GM23248 (cell line): ENCODE data around the gene ANKRD37. TPM values are rescaled to one million over a fixed set of nuclear protein-coding genes. Genes with fewer than 3 reads are reported as not detected.

ENCODE experiments used
- DNase-seq: peaks from one replicate; pipeline ENCODE4 v3.0.0-alpha.2; 2015
- H2AFZ ChIP-seq: fragments of 200-600 bp; sonication (generic); 2 replicates; pipeline ENCODE4 v1.6.1; 2016; ENCODE audit warnings: antibody characterized with exemption
- H3F3A ChIP-seq: fragments of 200-600 bp; sonication (generic); 2 replicates; pipeline ENCODE4 v1.6.1; 2016; ENCODE audit warnings: mild to moderate bottlenecking, antibody characterized with exemption, mixed run types; ENCODE audit not compliant: insufficient read depth
- H3K27ac ChIP-seq: fragments of 200-600 bp; sonication (generic); 2 replicates; pipeline ENCODE4 v1.5.1; 2016; ENCODE audit warnings: mild to moderate bottlenecking
- H3K27me3 ChIP-seq: fragments of 200-600 bp; sonication (generic); replicated peaks from 2 replicates; pipeline ENCODE4 v1.6.1; 2016; ENCODE audit warnings: mild to moderate bottlenecking; ENCODE audit not compliant: insufficient read depth
- H3K36me3 ChIP-seq: fragments of 200-600 bp; sonication (generic); 2 replicates; pipeline ENCODE4 v1.6.1; 2016; ENCODE audit warnings: low read depth, mild to moderate bottlenecking
- H3K4me1 ChIP-seq: fragments of 200-600 bp; sonication (generic); 2 replicates; pipeline ENCODE4 v1.6.1; 2016; ENCODE audit warnings: mild to moderate bottlenecking; ENCODE audit not compliant: insufficient read depth
- H3K4me2 ChIP-seq: fragments of 200-600 bp; sonication (generic); one replicate; pipeline ENCODE4 v1.6.1; 2016; ENCODE audit warnings: mild to moderate bottlenecking; ENCODE audit not compliant: unreplicated experiment
- H3K4me3 ChIP-seq: fragments of 200-600 bp; sonication (generic); 2 replicates; pipeline ENCODE4 v1.5.1; 2016; ENCODE audit warnings: mild to moderate bottlenecking
- H3K79me2 ChIP-seq: fragments of 200-600 bp; sonication (generic); 2 replicates; pipeline ENCODE4 v1.6.1; 2016; ENCODE audit warnings: mild to moderate bottlenecking; ENCODE audit not compliant: insufficient read depth
- H3K9ac ChIP-seq: fragments of 200-600 bp; sonication (generic); 2 replicates; pipeline ENCODE4 v1.6.1; 2016; ENCODE audit warnings: mild to moderate bottlenecking
- H3K9me2 ChIP-seq: fragments of 200-600 bp; sonication (generic); 2 replicates; pipeline ENCODE4 v1.6.1; 2016; ENCODE audit warnings: mixed run types, mild to moderate bottlenecking, moderate library complexity; ENCODE audit not compliant: insufficient read depth
- H3K9me3 ChIP-seq: fragments of 200-600 bp; sonication (generic); one replicate; pipeline ENCODE4 v1.6.1; 2017; ENCODE audit warnings: low read depth
- H4K20me1 ChIP-seq: fragments of 200-600 bp; sonication (generic); 2 replicates; pipeline ENCODE4 v1.6.0; 2016; ENCODE audit not compliant: insufficient read depth
- EZH2 ChIP-seq: fragments of 200-600 bp; sonication (generic); IDR thresholded peaks from 2 replicates; pipeline ENCODE4 v1.6.1; 2018; ENCODE audit warnings: antibody characterized with exemption, mild to moderate bottlenecking; ENCODE audit not compliant: insufficient read depth, poor library complexity, severe bottlenecking
- EZH2phosphoT487 ChIP-seq: fragments of 200-600 bp; sonication (generic); IDR thresholded peaks from 2 replicates; pipeline ENCODE4 v1.6.1; 2018; ENCODE audit warnings: antibody characterized with exemption, moderate library complexity, mild to moderate bottlenecking, low read depth; ENCODE audit not compliant: insufficient read depth
- WGBS, 2 experiments: methylation state at CpG; one replicate each; pipeline ENCODE4 v1.1.6; 2015 to 2017; ENCODE audit warnings: low lambda C conversion rate in 2 of 2, low coverage in 1 of 2; ENCODE audit errors: missing lambda C conversion rate in 2 of 2; 5-methylcytosine and 5-hydroxymethylcytosine counted together
- in situ Hi-C: fragments of 300-500 bp; cut with MboI; formaldehyde crosslinking; loops from 2 replicates; pipeline ENCODE4 v1.15.0; 2020
- polyA plus RNA-seq: library from polyadenylated mRNA; unstranded; fragments of >200 nt; fragmentation: Nextera tagmentation; extraction: Ambion mirVana; gene quantifications from 2 replicates; pipeline ENCODE4 v1.2.1, GENCODE V29; 2016
- total RNA-seq: library from RNA; depleted of rRNA; stranded (reverse); fragments of >200 nt; shearing (Covaris generic); gene quantifications from 2 replicates; pipeline ENCODE4 v1.2.3, GENCODE V29; 2014

ANKRD37 gene
- total and polyA plus RNA-seq, 2 experiments from 2014 or later, result 11.1 to 17.6 TPM

GRCh38 chr4:185384061-185384460, 12.6 kb upstream of the ANKRD37 start:
- Histone ChIP-seq H3F3A (peaks cover 19% of the 10 kb centered on the region; the same call in 1 of the 2 replicates), H3K9me2 (no peaks in the 10 kb centered on the region), H3K27me3 (no peaks in the 10 kb centered on the region), H4K20me1 (no peaks in the 10 kb centered on the region), H3K4me3 (no peak overlapping the region), H3K4me1 (peaks cover 12% of the 10 kb centered on the region; the same call in 1 of the 2 replicates), H3K27ac (no peak overlapping the region), H3K4me2 (no peak overlapping the region), H3K36me3 (0 out of 2 replicates have a peak, but pooled peaks cover under 1% of the 10 kb centered on the region), H3K9me3 (no peaks in the 10 kb centered on the region), H3K79me2 (no peaks in the 10 kb centered on the region), H3K9ac (no peak overlapping the region), H2AFZ (no peak overlapping the region)
- 73 to 78% methylated on average over 2 of the region's 2 CpGs for WGBS, 2 experiments
- TF ChIP-seq EZH2 (no peak), EZH2phosphoT487 (no peak)
- in situ Hi-C loops, result no loop called here
- no peak for DNase-seq

- H3K79me2 ChIP-seq, result no peaks in the 10 kb centered on the region
- H3K9ac ChIP-seq, result no peak overlapping the region
- H2AFZ ChIP-seq, result no peak overlapping the region
Measured at GRCh38 chr4:185384930-185385331, 11.7 kb upstream of the ANKRD37 start.

GRCh38 chr4:185387957-185388356, 8.7 kb upstream of the ANKRD37 start:
- TF ChIP-seq EZH2phosphoT487 (no peak), EZH2 (no peak)
- H3F3A ChIP-seq, result no peaks in the 10 kb centered on the region; the same call in 1 of the 2 replicates
- no peaks in the 10 kb centered on the region for H3K27me3 ChIP-seq
- H3K9me2 ChIP-seq, result no peaks in the 10 kb centered on the region
- H3K9ac ChIP-seq, result no peak overlapping the region
- no peak for DNase-seq
- H4K20me1 ChIP-seq, result no peaks in the 10 kb centered on the region
- no peaks in the 10 kb centered on the region for H3K9me3 ChIP-seq
- no peaks in the 10 kb centered on the region for H3K4me1 ChIP-seq
- in situ Hi-C loops, result no loop called here
- H3K79me2 ChIP-seq, result no peaks in the 10 kb centered on the region
- H3K4me2 ChIP-seq, result no peak overlapping the region
- 94 to 95% methylated on average over 12 of the region's 12 CpGs for WGBS, 2 experiments
- no peaks in the 10 kb centered on the region for H3K36me3 ChIP-seq
- H3K4me3 ChIP-seq, result no peak overlapping the region
- H3K27ac ChIP-seq, result no peak overlapping the region
- H2AFZ ChIP-seq, result no peak overlapping the region

More at GRCh38 chr4:185384930-185385331, 11.7 kb upstream of the ANKRD37 start:
- no peak for DNase-seq
- no peaks in the 10 kb centered on the region for H3K27me3 ChIP-seq
- H3K27ac ChIP-seq, result no peak overlapping the region
- H4K20me1 ChIP-seq, result no peaks in the 10 kb centered on the region
- 51 to 57% methylated on average over 10 of the region's 10 CpGs for WGBS, 2 experiments
- in situ Hi-C loops, result no loop called here
- H3K36me3 ChIP-seq, result no peaks in the 10 kb centered on the region
- H3F3A ChIP-seq, result peaks cover 19% of the 10 kb centered on the region; the same call in 1 of the 2 replicates
- no peak overlapping the region for H3K4me2 ChIP-seq
- no peaks in the 10 kb centered on the region for H3K9me2 ChIP-seq
- H3K4me1 ChIP-seq, result peaks cover 12% of the 10 kb centered on the region; the same call in 1 of the 2 replicates
- TF ChIP-seq EZH2phosphoT487 (no peak), EZH2 (no peak)
- no peaks in the 10 kb centered on the region for H3K9me3 ChIP-seq
- H3K4me3 ChIP-seq, result no peak overlapping the region

GRCh38 chr4:185390941-185391340, 5.7 kb upstream of the ANKRD37 start:
- Histone ChIP-seq H3K9me3 (no peaks in the 10 kb centered on the region), H3K4me1 (peaks cover 13% of the 10 kb centered on the region), H3F3A (peaks cover 15% of the 10 kb centered on the region), H4K20me1 (no peaks in the 10 kb centered on the region), H3K9me2 (no peaks in the 10 kb centered on the region), H3K27ac (no peak overlapping the region), H3K9ac (no peak overlapping the region), H2AFZ (no peak overlapping the region), H3K4me3 (no peak overlapping the region), H3K36me3 (no peaks in the 10 kb centered on the region), H3K4me2 (no peak overlapping the region), H3K79me2 (no peaks in the 10 kb centered on the region), H3K27me3 (no peaks in the 10 kb centered on the region)
- in situ Hi-C loops, result no loop called here
- no peak for DNase-seq
- WGBS, 2 experiments, result 65 to 66% methylated on average over 6 of the region's 6 CpGs
- no peak for TF ChIP-seq EZH2phosphoT487
- no peak for TF ChIP-seq EZH2

GRCh38 chr4:185392156-185392555, 4.5 kb upstream of the ANKRD37 start:
- Histone ChIP-seq H3K9ac (no peak overlapping the region), H3K9me3 (no peaks in the 10 kb centered on the region), H3K27ac (no peak overlapping the region), H3K27me3 (no peaks in the 10 kb centered on the region), H4K20me1 (no peaks in the 10 kb centered on the region), H2AFZ (no peak overlapping the region), H3K4me1 (peaks cover 13% of the 10 kb centered on the region), H3K79me2 (no peaks in the 10 kb centered on the region), H3K4me2 (no peak overlapping the region), H3K4me3 (no peak overlapping the region), H3F3A (peaks cover 15% of the 10 kb centered on the region), H3K9me2 (no peaks in the 10 kb centered on the region), H3K36me3 (no peaks in the 10 kb centered on the region)
- in situ Hi-C loops, result no loop called here
- 92 to 100% methylated on average over 1 of the region's 1 CpG for WGBS, 2 experiments
- no peak for TF ChIP-seq EZH2phosphoT487
- TF ChIP-seq EZH2, result no peak
- no peak for DNase-seq
